Sigmoid colon (tissue), 7 donors: Measurements from ENCODE around the gene AIF1. TPM values are rescaled to one million over a fixed set of nuclear protein-coding genes. Genes with fewer than 3 reads are reported as not detected.

Source experiments
- DNase-seq: peaks from one replicate; pipeline ENCODE4 v3.0.0-alpha.2; 2019
- H3K27ac ChIP-seq, 4 donors: fragments of 200-600 bp; sonication (generic); one replicate each; pipeline ENCODE4 v1.5.1; 2016 to 2019; ENCODE audit warnings: mild to moderate bottlenecking in 1 of 4
- H3K27me3 ChIP-seq, 3 donors: fragments of 200-600 bp; sonication (generic); one replicate each; pipeline ENCODE4 v1.5.1; 2019; ENCODE audit warnings: mild to moderate bottlenecking in 1 of 3
- H3K36me3 ChIP-seq, 4 donors: fragments of 200-600 bp; sonication (generic); one replicate each; pipeline ENCODE4 v1.5.1; 2016 to 2019
- H3K4me1 ChIP-seq, 4 donors: fragments of 200-600 bp; sonication (generic); one replicate each; pipeline ENCODE4 v1.5.1; 2017 to 2019
- H3K4me3 ChIP-seq, 4 donors: fragments of 200-600 bp; sonication (generic); one replicate each; pipeline ENCODE4 v1.5.1; 2017 to 2019; ENCODE audit warnings: mild to moderate bottlenecking in 2 of 4, moderate library complexity in 1 of 4
- H3K9me3 ChIP-seq, 4 donors: fragments of 200-600 bp in 3 of 4; sonication (generic) in 3 of 4; one replicate each; pipeline versions ENCODE4 v1.5.1 to v1.6.1; 2013 to 2019
- EP300 ChIP-seq, 4 donors: sonication (generic); formaldehyde crosslinking; IDR thresholded peaks; one replicate each; pipeline ENCODE4 v1.6.1; 2017; ENCODE audit warnings: antibody characterized with exemption in 4 of 4
- POLR2A ChIP-seq, 2 donors: fragments of 450-650 bp; IDR thresholded peaks; one replicate each; pipeline ENCODE4 v1.6.1; 2016; ENCODE audit warnings: antibody characterized with exemption in 2 of 2, mild to moderate bottlenecking in 2 of 2, moderate library complexity in 2 of 2
- POLR2AphosphoS5 ChIP-seq, 4 donors: sonication (generic); formaldehyde crosslinking; IDR thresholded peaks; one replicate each; pipeline ENCODE4 v1.6.1; 2017; ENCODE audit warnings: antibody characterized with exemption in 4 of 4
- WGBS, 2 donors: extraction: QIAGEN DNeasy Blood & Tissue Kit; methylation state at CpG; one replicate each; pipeline ENCODE4 v1.1.7; 2013; 5-methylcytosine and 5-hydroxymethylcytosine counted together
- intact Hi-C: fragments of 100-400 bp; cut with DNase I; formaldehyde crosslinking; loops from one replicate; pipeline ENCODE4 v1.15.1; 2023
- polyA plus RNA-seq, 3 donors: library from polyadenylated mRNA; stranded (reverse); fragments of 200-250 nt; gene quantifications; one replicate each; pipeline ENCODE4 v1.2.3, GENCODE V29; 2013
- small RNA-seq, 3 donors: library from RNA; depleted of rRNA; stranded (forward); fragments of <200 nt; gene quantifications; one replicate each; pipeline ENCODE3, GENCODE V24; 2016
- total RNA-seq, 4 donors: library from RNA; depleted of rRNA; stranded (reverse); fragments of >200 nt; gene quantifications; one replicate each; pipeline ENCODE4 v1.1.0, GENCODE V29; 2016
- TF ChIP-seq, protein P1 (sequence below), 4 experiments: fragments of 450-650 bp in 3 of 4; fragments of 200-600 bp in 1 of 4; IDR thresholded peaks; one replicate each; pipeline ENCODE4 v1.5.1; 2016 to 2019; ENCODE audit warnings: antibody characterized with exemption in 4 of 4, mild to moderate bottlenecking in 3 of 4, moderate library complexity in 2 of 4
- donor health status: healthy with polysubstance abuse.
- donor health status: Bipolar disorder and iron deficiency.
- donor health status: healthy.

The AIF1 gene
- total and polyA plus RNA-seq, 7 donors = 12.5 to 133 (median 59.6) TPM

DNA sequence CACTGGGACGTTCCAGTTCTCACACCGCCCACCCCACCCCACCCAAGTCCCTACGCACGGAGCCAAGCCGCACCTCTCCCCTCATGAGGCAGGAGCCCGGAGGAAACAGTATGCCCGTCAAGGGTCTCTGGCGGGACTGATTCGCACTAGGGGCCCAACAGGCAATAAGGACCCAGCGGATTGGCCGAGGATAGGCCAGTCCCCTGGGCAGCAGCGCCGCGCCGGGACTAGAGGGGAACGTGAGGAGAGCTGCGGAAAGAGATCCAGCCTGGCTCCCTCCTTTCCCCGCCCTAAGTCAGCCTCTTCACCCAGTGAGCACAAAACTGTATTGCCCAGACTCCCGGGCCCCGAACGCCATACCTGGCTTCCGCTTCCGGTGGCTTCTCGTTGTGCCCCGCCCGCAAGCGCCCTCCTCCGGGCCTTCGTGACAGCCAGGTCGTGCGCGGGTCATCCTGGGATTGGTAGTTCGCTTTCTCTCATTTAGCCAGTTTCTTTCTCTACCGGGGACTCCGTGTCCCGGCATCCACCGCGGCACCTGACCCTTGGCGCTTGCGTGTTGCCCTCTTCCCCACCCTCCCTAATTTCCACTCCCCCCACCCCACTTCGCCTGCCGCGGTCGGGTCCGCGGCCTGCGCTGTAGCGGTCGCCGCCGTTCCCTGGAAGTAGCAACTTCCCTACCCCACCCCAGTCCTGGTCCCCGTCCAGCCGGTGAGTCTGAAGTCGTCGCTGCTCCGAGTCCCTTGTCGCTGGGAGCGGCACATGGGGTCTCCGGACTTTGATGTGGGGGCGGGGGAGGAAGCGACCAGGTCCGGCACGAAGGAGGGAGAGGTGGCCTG lies 50.7 kb downstream of the AIF1 start, which contains the start of gene CSNK2B:
Gene CSNK2B, plus strand, starts transcription at position 580 of the 836 bp plus-strand sequence. CDS start 752 bp downstream, outside the sequence.
- intact Hi-C loops = loop anchor here (1.0 to 10.0 kb wide), 3 partner anchors 162 to 1609 kb away; partner anchors contain the start of genes AGPAT1, B3GALT4, HSPA1B and RNF5
- Histone ChIP-seq H3K4me1 (peaks cover 0 to 60% (median 47%) of the 10 kb centered on the region in 4 donors), H3K27ac (peak within 1 kb of the TSS; percentile 95 to 98 (median 98)), H3K27me3 (no peaks in the 10 kb centered on the region), H3K36me3 (peaks cover 38 to 49% (median 43%) of the 10 kb centered on the region in 4 donors), H3K9me3 (no peaks in the 10 kb centered on the region), H3K4me3 (peak within 1 kb of the TSS; percentile 81 to 96 (median 88))
- peak; percentile 99 for DNase-seq
- 0 to 1% methylated on average over 63 of the region's 63 CpGs for WGBS, 2 donors
- TF ChIP-seq EP300 (IDR thresholded peaks at IDR 0.05) = no peak
- TF ChIP-seq POLR2A (IDR thresholded peaks at IDR 0.05) = peak; percentile 54 to 84
- TF ChIP-seq, protein P1, sequence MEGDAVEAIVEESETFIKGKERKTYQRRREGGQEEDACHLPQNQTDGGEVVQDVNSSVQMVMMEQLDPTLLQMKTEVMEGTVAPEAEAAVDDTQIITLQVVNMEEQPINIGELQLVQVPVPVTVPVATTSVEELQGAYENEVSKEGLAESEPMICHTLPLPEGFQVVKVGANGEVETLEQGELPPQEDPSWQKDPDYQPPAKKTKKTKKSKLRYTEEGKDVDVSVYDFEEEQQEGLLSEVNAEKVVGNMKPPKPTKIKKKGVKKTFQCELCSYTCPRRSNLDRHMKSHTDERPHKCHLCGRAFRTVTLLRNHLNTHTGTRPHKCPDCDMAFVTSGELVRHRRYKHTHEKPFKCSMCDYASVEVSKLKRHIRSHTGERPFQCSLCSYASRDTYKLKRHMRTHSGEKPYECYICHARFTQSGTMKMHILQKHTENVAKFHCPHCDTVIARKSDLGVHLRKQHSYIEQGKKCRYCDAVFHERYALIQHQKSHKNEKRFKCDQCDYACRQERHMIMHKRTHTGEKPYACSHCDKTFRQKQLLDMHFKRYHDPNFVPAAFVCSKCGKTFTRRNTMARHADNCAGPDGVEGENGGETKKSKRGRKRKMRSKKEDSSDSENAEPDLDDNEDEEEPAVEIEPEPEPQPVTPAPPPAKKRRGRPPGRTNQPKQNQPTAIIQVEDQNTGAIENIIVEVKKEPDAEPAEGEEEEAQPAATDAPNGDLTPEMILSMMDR (IDR thresholded peaks at IDR 0.05) = no peak
- peak; percentile 77 to 92 (median 88) for TF ChIP-seq POLR2AphosphoS5 (IDR thresholded peaks at IDR 0.05)

- DNase-seq = no peak
- peaks cover 44 to 56% (median 50%) of the 10 kb centered on the region in 4 donors for H3K36me3 ChIP-seq
- intact Hi-C loops = loop anchor here (5.0 to 10.0 kb wide), 2 partner anchors 511 to 1608 kb away; partner anchors contain the start of genes AGPAT1, B3GALT4, RNF5 and RPS18
- no peaks in the 10 kb centered on the region for H3K9me3 ChIP-seq
- H3K27me3 ChIP-seq = no peaks in the 10 kb centered on the region
- peak overlapping the region; percentile 81 to 96 (median 88) for H3K4me3 ChIP-seq
- TF ChIP-seq EP300 (IDR thresholded peaks at IDR 0.05) = no peak
- TF ChIP-seq POLR2AphosphoS5 (IDR thresholded peaks at IDR 0.05) = no peak
- TF ChIP-seq, protein P1 (IDR thresholded peaks at IDR 0.05) = no peak
- TF ChIP-seq POLR2A (IDR thresholded peaks at IDR 0.05) = no peak
- peaks cover 0 to 53% (median 40%) of the 10 kb centered on the region in 4 donors for H3K4me1 ChIP-seq
- peak overlapping the region; percentile 95 to 98 (median 98) for H3K27ac ChIP-seq
- WGBS, 2 donors = 2 to 4% methylated on average over 15 of the region's 15 CpGs
Observed at GRCh38 chr6:31666337-31666965, 51.4 kb downstream of the AIF1 start.

Small RNAs within 50 kb of the gene (small RNA-seq; reads per million reads assigned to genes)
- gene MIR6832 = 0 reads per million in 3 donors
- 0 reads per million in 3 donors for gene RF00019
- gene SNORA38 = 1.5 to 4.7 (median 3.4) reads per million in 3 donors
- 0 reads per million in 3 donors for gene UQCRHP1

Other genes starting within 250 kb of the AIF1 start
Only the 30 nearest of the 35 such genes appear.
- gene MICB, start 117.1 kb upstream of the AIF1 start, total RNA-seq = 1 to 10 TPM in 3 of 4 donors, under 1 TPM in 1; 0.71 to 3.3 (median 1.5) TPM
- gene MICB, start 117.1 kb upstream of the AIF1 start, polyA plus RNA-seq = 1 to 10 TPM in 2 of 3 donors, under 1 TPM in 1; 0.92 to 7.7 (median 1.2) TPM
- gene MCCD1, start 86.3 kb upstream of the AIF1 start, total RNA-seq = not detected
- gene MCCD1, start 86.3 kb upstream of the AIF1 start, polyA plus RNA-seq = not detected
- gene DDX39B, start 73.2 kb upstream of the AIF1 start, total RNA-seq = 100 to 1,000 TPM; 211 to 301 (median 239) TPM
- 100 to 1,000 TPM; 130 to 293 (median 153) TPM for gene DDX39B, start 73.2 kb upstream of the AIF1 start, polyA plus RNA-seq
- 1 to 10 TPM; 2.8 to 9.1 (median 5.0) TPM for gene ATP6V1G2, start 68.6 kb upstream of the AIF1 start, total RNA-seq
- 1 to 10 TPM in 1 of 3 donors, not detected in 2; 3.0 TPM for gene ATP6V1G2, start 68.6 kb upstream of the AIF1 start, polyA plus RNA-seq
- gene NFKBIL1, start 67.6 kb upstream of the AIF1 start, total RNA-seq = 10 to 100 TPM; 32.5 to 55.1 (median 36.3) TPM
- 10 to 100 TPM; 18.0 to 31.3 (median 25.2) TPM for gene NFKBIL1, start 67.6 kb upstream of the AIF1 start, polyA plus RNA-seq
- gene LTA, start 42.9 kb upstream of the AIF1 start, total RNA-seq = not detected
- 1 to 10 TPM in 1 of 3 donors, not detected in 2; 3.6 TPM for gene LTA, start 42.9 kb upstream of the AIF1 start, polyA plus RNA-seq
- under 1 TPM in 1 of 4 donors, not detected in 3; 0.33 TPM for gene TNF, start 39.7 kb upstream of the AIF1 start, total RNA-seq
- 1 to 10 TPM in 1 of 3 donors, under 1 TPM in 2; 0.60 to 2.6 (median 0.92) TPM for gene TNF, start 39.7 kb upstream of the AIF1 start, polyA plus RNA-seq
- 1 to 10 TPM in 1 of 4 donors, under 1 TPM in 2, not detected in 1; 0.66 to 1.9 (median 0.68) TPM for gene LTB, start 32.8 kb upstream of the AIF1 start, total RNA-seq
- gene LTB, start 32.8 kb upstream of the AIF1 start, polyA plus RNA-seq = 10 to 100 TPM in 1 of 3 donors, 1 to 10 TPM in 1, not detected in 1; 2.5 to 90.8 TPM
- 10 to 100 TPM in 2 of 4 donors, 1 to 10 TPM in 2; 1.7 to 19.8 (median 10.2) TPM for gene LST1, start 29.0 kb upstream of the AIF1 start, total RNA-seq
- gene LST1, start 29.0 kb upstream of the AIF1 start, polyA plus RNA-seq = 10 to 100 TPM; 17.0 to 34.2 (median 24.7) TPM
- not detected for gene NCR3, start 22.2 kb upstream of the AIF1 start, total RNA-seq
- 1 to 10 TPM in 1 of 3 donors, under 1 TPM in 1, not detected in 1; 0.92 to 3.4 TPM for gene NCR3, start 22.2 kb upstream of the AIF1 start, polyA plus RNA-seq
- gene PRRC2A, start 5.5 kb downstream of the AIF1 start, total RNA-seq = 10 to 100 TPM; 42.1 to 90.8 (median 54.2) TPM
- 100 to 1,000 TPM in 1 of 3 donors, 10 to 100 TPM in 2; 28.8 to 109 (median 32.1) TPM for gene PRRC2A, start 5.5 kb downstream of the AIF1 start, polyA plus RNA-seq
- 100 to 1,000 TPM; 119 to 218 (median 144) TPM for gene BAG6, start 37.4 kb downstream of the AIF1 start, total RNA-seq
- gene BAG6, start 37.4 kb downstream of the AIF1 start, polyA plus RNA-seq = 100 to 1,000 TPM in 2 of 3 donors, 10 to 100 TPM in 1; 99.7 to 231 (median 133) TPM
- gene APOM, start 40.7 kb downstream of the AIF1 start, total RNA-seq = 1 to 10 TPM in 3 of 4 donors, not detected in 1; 3.3 to 7.2 (median 3.6) TPM
- 1 to 10 TPM; 2.3 to 3.6 (median 3.6) TPM for gene APOM, start 40.7 kb downstream of the AIF1 start, polyA plus RNA-seq
- 10 to 100 TPM; 25.0 to 31.3 (median 26.7) TPM for gene C6orf47, start 45.5 kb downstream of the AIF1 start, total RNA-seq
- gene C6orf47, start 45.5 kb downstream of the AIF1 start, polyA plus RNA-seq = 10 to 100 TPM; 22.2 to 32.6 (median 24.5) TPM
- gene GPANK1, start 49.8 kb downstream of the AIF1 start, total RNA-seq = 10 to 100 TPM; 17.2 to 29.6 (median 26.4) TPM
- gene GPANK1, start 49.8 kb downstream of the AIF1 start, polyA plus RNA-seq = 10 to 100 TPM; 15.3 to 22.8 (median 18.3) TPM
- 100 to 1,000 TPM; 188 to 227 (median 209) TPM for gene CSNK2B, start 50.8 kb downstream of the AIF1 start, total RNA-seq
- gene CSNK2B, start 50.8 kb downstream of the AIF1 start, polyA plus RNA-seq = 100 to 1,000 TPM; 198 to 232 (median 206) TPM
- gene LY6G5B, start 54.7 kb downstream of the AIF1 start, total RNA-seq = 1 to 10 TPM; 2.8 to 10.0 (median 6.5) TPM
- 1 to 10 TPM in 1 of 3 donors, under 1 TPM in 1, not detected in 1; 0.60 to 9.1 TPM for gene LY6G5B, start 54.7 kb downstream of the AIF1 start, polyA plus RNA-seq
- gene LY6G5C, start 65.8 kb downstream of the AIF1 start, total RNA-seq = 1 to 10 TPM in 1 of 4 donors, under 1 TPM in 2, not detected in 1; 0.68 to 1.1 (median 0.99) TPM
- 1 to 10 TPM; 1.8 to 3.2 (median 2.7) TPM for gene LY6G5C, start 65.8 kb downstream of the AIF1 start, polyA plus RNA-seq
- gene ABHD16A, start 88.1 kb downstream of the AIF1 start, total RNA-seq = 10 to 100 TPM; 37.8 to 63.4 (median 51.6) TPM
- 10 to 100 TPM; 16.9 to 52.0 (median 17.4) TPM for gene ABHD16A, start 88.1 kb downstream of the AIF1 start, polyA plus RNA-seq
- gene LY6G6F, start 91.6 kb downstream of the AIF1 start, total RNA-seq = not detected
- not detected for gene LY6G6F, start 91.6 kb downstream of the AIF1 start, polyA plus RNA-seq
- 10 to 100 TPM in 1 of 4 donors, 1 to 10 TPM in 2, not detected in 1; 2.9 to 21.2 (median 6.4) TPM for gene LY6G6D, start 100.1 kb downstream of the AIF1 start, total RNA-seq
- 1 to 10 TPM in 1 of 3 donors, under 1 TPM in 1, not detected in 1; 0.31 to 8.4 TPM for gene LY6G6D, start 100.1 kb downstream of the AIF1 start, polyA plus RNA-seq
- not detected for gene LY6G6C, start 106.5 kb downstream of the AIF1 start, total RNA-seq
- 1 to 10 TPM in 2 of 3 donors, under 1 TPM in 1; 0.07 to 1.2 (median 1.2) TPM for gene LY6G6C, start 106.5 kb downstream of the AIF1 start, polyA plus RNA-seq
- not detected for gene MPIG6B, start 108.1 kb downstream of the AIF1 start, total RNA-seq
- under 1 TPM in 1 of 3 donors, not detected in 2; 0.13 TPM for gene MPIG6B, start 108.1 kb downstream of the AIF1 start, polyA plus RNA-seq
- 100 to 1,000 TPM in 2 of 4 donors, 10 to 100 TPM in 2; 86.7 to 146 (median 107) TPM for gene DDAH2, start 114.1 kb downstream of the AIF1 start, total RNA-seq
- 100 to 1,000 TPM; 137 to 340 (median 213) TPM for gene DDAH2, start 114.1 kb downstream of the AIF1 start, polyA plus RNA-seq
- 100 to 1,000 TPM; 172 to 251 (median 214) TPM for gene CLIC1, start 121.3 kb downstream of the AIF1 start, total RNA-seq
- gene CLIC1, start 121.3 kb downstream of the AIF1 start, polyA plus RNA-seq = 100 to 1,000 TPM; 623 to 668 (median 634) TPM
- 10 to 100 TPM in 1 of 4 donors, 1 to 10 TPM in 3; 4.2 to 23.5 (median 5.7) TPM for gene MSH5, start 124.8 kb downstream of the AIF1 start, total RNA-seq
- gene MSH5, start 124.8 kb downstream of the AIF1 start, polyA plus RNA-seq = 10 to 100 TPM in 1 of 3 donors, 1 to 10 TPM in 1, not detected in 1; 1.6 to 18.7 TPM
- 1 to 10 TPM in 3 of 4 donors, not detected in 1; 1.8 to 6.5 (median 4.2) TPM for gene SAPCD1, start 147.4 kb downstream of the AIF1 start, total RNA-seq
- 1 to 10 TPM in 2 of 3 donors, not detected in 1; 1.2 to 8.7 TPM for gene SAPCD1, start 147.4 kb downstream of the AIF1 start, polyA plus RNA-seq
- gene VWA7, start 162.1 kb downstream of the AIF1 start, total RNA-seq = 1 to 10 TPM in 1 of 4 donors, under 1 TPM in 2, not detected in 1; 0.14 to 3.9 (median 0.71) TPM
- 1 to 10 TPM; 2.8 to 6.0 (median 3.6) TPM for gene VWA7, start 162.1 kb downstream of the AIF1 start, polyA plus RNA-seq
- gene VARS1, start 180.5 kb downstream of the AIF1 start, total RNA-seq = 10 to 100 TPM; 16.0 to 36.2 (median 27.7) TPM
- 10 to 100 TPM in 1 of 3 donors, 1 to 10 TPM in 2; 6.0 to 50.9 (median 6.0) TPM for gene VARS1, start 180.5 kb downstream of the AIF1 start, polyA plus RNA-seq
- gene LSM2, start 191.7 kb downstream of the AIF1 start, total RNA-seq = 10 to 100 TPM; 29.6 to 53.5 (median 48.1) TPM
- 10 to 100 TPM; 28.4 to 94.7 (median 49.9) TPM for gene LSM2, start 191.7 kb downstream of the AIF1 start, polyA plus RNA-seq